Measurements from ENCODE around the gene DAAM2.

The DAAM2 gene

GRCh38 chr6:39791850-39792539 is at the start of gene DAAM2:
DAAM2 (plus strand) TSS chr6:39792376; CDS start chr6:39856303, 63,927 bp downstream.
- no peak for DNase-seq (ENCODE audit: low read depth)

- no peak for DNase-seq (ENCODE audit: low read depth)
These were observed 45.4 kb upstream of the DAAM2 start for GRCh38 chr6:39746795-39747194.

- DNase-seq (ENCODE audit: low read depth) = no peak
These were observed 39.1 kb upstream of the DAAM2 start for GRCh38 chr6:39752835-39753724.

- DNase-seq (ENCODE audit: low read depth) = no peak
These were observed 38.5 kb upstream of the DAAM2 start for GRCh38 chr6:39753725-39754045.

GRCh38 chr6:39754514-39755115 is 37.6 kb upstream of the DAAM2 start:
- no peak for DNase-seq (ENCODE audit: low read depth)

DNA sequence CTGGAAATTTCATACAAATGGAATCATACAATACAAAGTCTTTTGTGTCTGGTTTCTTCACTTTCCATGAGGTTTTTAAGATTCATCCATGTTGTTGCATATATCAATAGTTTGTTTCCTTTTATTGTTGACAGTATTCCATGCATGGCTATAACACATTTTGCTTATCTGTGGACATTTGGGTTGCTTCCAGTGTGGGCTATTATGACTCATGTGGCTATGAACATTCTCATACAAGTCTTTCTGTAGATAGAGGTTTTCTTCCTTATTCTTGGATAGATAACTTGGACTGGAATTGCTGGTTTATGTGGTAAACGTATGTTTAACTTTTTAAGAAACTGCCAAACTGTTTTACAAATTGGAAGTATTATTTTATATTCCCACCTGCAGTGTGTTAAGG is 36.9 kb upstream of the DAAM2 start:
- no peak for DNase-seq (ENCODE audit: low read depth)

DNA sequence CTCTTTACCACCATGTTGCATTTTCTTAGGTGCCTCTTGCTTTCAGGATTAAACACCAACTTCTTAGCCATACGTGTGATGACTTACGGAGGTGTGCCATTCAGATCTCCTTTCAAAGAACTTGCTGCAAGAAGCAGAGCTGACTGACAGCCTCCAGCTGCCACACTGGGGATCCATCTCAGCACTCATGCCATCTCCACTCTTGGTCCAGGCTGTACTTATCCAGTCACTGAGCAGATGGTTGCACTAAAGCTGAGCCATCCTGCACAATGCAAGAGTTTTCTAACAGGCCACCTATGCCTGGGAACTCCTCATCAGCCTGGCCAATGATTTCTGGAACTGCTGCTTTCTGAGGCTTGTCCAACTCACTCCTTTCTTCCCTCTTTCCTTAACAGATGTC is 35.6 kb upstream of the DAAM2 start:
- no peak for DNase-seq (ENCODE audit: low read depth)

- no peak for DNase-seq (ENCODE audit: low read depth)
These were observed 33.1 kb upstream of the DAAM2 start for GRCh38 chr6:39758905-39759605.

DNA sequence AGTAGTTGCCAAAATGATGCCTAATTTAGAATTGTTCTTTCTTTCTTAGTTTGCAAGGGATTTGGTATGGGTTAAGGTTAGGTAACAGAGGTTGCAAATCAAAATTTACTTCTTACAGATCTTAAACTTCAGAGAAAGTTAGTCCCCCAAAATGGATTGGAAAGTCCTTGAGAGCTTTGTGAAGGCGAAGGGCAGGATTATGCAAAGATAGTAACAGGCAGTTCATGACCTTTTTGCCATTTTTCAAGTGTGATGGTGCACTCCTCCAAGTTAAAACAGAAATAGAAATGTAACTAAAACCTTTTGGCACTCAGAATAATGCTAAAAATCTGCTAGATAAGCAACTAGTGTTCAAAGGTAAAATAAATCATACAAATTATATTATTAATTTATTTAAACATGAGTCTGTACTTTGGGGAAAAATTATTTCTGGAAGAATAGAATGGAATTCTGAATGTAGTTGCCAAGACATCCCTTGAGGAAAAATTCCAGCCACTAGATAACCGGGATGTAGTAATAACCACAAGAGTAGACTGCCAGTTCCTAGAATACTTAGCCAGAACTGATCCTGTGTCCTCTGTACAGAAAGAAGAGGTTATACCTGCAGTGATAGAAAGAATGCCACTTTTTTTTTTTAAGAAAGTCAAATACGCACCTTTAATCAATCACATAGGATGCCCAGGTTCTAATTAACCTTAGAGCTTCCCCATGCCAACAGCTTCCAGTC is 31.8 kb upstream of the DAAM2 start:
- DNase-seq (ENCODE audit: low read depth) = no peak

DNA sequence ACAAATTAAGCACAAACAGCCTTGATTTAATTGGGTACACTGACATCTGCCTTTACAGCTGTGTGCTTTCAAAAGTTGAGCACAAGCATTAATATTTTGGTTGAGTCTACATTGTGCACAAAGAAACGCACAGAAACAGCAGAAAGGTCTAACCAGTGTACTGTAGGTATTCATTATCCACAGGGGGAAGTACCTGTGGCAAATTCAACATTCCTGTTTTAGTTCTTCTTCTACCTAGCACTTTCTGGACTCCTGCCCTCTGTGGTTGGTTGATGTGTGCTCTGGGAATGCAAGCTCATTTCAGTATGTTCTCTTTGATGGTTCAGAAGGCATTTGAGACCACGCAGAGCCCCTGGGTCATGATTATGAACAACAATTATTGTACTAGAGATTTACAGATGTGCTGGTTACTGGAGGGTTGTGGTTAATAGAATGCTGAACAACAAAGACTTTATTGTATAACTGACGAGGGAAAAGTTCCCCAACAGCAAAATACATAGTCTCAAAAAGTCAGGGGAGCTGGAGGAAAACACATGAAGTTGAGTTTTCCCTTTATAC is 26.6 kb upstream of the DAAM2 start:
- no peak for DNase-seq (ENCODE audit: low read depth)

- DNase-seq (ENCODE audit: low read depth) = no peak
These were observed 23.2 kb upstream of the DAAM2 start for GRCh38 chr6:39769012-39769411.

- DNase-seq (ENCODE audit: low read depth) = no peak
These were observed 21.7 kb upstream of the DAAM2 start for GRCh38 chr6:39770446-39770845.

GRCh38 chr6:39772559-39773273 is 19.5 kb upstream of the DAAM2 start:
- no peak for DNase-seq (ENCODE audit: low read depth)

DNA sequence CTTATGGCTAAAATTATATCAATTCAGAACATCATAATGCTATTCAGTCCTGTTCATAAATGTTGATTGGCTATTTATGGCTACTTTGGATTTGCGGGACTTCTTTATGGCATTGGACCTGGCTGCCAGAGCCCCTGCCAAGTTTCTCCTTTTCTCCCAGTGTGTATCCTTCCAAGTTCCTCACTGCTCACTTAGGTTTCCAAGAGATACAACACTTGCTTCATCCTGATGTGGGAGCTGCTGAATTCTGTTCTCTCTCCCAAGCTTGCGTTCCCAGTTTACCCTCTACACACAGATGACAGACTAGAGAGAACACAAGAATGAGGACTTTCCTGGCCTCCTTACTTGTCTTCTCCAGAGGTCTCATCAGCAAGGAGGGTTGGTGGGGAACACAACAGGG is 18.4 kb upstream of the DAAM2 start:
- no peak for DNase-seq (ENCODE audit: low read depth)

DNA sequence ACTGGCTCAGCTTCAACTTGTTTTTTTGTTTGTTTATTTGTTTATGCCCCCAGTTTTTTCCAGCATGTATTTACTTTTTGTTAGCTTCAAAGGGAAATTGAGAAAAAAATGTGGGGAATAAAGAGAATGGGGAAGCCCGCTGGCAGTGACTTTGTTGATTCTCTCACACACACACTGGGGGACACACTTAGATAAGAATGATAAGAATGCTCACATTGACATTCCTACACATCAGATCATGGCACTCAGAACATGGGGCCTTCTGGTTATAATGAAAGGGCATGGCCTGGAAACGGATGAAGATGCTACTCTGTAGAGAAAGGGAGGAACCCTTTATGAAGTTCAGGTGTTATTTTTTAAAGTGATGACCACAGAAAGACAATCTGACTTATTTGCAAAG is 15.6 kb upstream of the DAAM2 start:
- DNase-seq (ENCODE audit: low read depth) = no peak

GRCh38 chr6:39777218-39777617 is 15.0 kb upstream of the DAAM2 start:
- DNase-seq (ENCODE audit: low read depth) = no peak

- no peak for DNase-seq (ENCODE audit: low read depth)
These were observed 14.5 kb upstream of the DAAM2 start for GRCh38 chr6:39777661-39778060.

DNA sequence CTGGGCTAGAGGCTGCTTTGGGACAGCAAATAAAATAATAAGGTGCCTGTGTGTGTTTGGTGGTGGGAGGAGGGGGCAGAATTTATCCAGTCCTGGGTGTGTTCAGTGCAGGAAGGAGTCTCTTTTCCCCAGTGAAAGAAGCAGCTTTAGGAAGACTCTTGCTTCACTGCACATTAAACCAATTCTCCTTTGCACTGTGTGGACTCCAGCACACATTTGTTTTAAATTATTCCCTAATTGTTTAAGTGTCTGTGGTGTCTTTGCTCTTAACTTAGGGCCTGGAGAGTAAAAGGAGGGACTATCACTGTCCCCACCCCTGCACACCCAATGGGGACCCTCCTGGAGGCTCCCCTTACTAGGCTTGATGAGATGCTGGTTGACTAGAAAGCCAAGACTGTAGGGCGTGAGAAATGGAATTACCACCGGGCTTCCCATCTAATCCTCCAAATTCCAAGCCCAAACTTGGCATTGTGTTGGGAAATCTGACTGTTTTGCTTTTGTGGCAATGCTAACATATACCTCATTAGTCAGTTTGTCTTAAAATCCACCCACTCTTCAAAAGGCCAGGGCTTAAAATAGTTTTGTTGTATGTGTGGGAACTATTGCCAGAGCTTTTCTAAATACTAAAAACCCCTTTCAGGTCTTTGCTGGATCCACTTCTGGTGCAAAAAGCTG is 13.5 kb upstream of the DAAM2 start:
- DNase-seq (ENCODE audit: low read depth) = no peak

GRCh38 chr6:39785281-39785680 is 6.9 kb upstream of the DAAM2 start:
- DNase-seq (ENCODE audit: low read depth) = no peak

DNA sequence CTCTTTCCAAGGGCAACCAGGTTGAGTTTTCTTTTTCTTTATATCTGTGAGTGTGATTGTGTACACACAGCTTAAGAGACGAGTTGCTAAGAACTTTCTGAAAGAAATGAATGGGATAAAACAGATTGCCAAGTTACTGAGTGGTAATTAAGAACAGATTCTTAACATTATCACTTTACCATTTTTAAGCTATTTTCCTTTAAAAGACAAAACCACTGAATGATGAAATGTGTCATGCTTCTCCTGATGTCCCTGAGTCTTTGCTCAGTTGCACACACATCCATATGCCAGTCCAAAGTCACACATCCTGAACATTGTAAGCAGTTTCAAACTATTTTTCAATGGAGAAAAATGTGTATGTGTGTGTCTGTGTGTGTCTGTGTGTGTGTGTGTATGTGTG is 5.5 kb upstream of the DAAM2 start:
- no peak for DNase-seq (ENCODE audit: low read depth)
